ENCODE measurements around the gene ATG4A.

GRCh38 chrX:108097380-108097779 lies 5.8 kb downstream of the ATG4A start:
- TF ChIP-seq ZFX (CRISPR knock-in tag; IDR thresholded peaks at IDR 0.05), result no peak
- no peak for TF ChIP-seq CHD4 (IDR thresholded peaks at IDR 0.05; ENCODE audit: insufficient read depth, insufficient replicate concordance, low read depth, low read length, poor library complexity, severe bottlenecking)
- TF ChIP-seq POLR2A (conservative IDR thresholded peaks at IDR 0.05), result no peak
- no peak for TF ChIP-seq TEAD4 (IDR thresholded peaks at IDR 0.05; ENCODE audit: low read length)
- TF ChIP-seq TEAD4 (CRISPR knock-in tag; IDR thresholded peaks at IDR 0.05; ENCODE audit: borderline replicate concordance), result no peak
- TF ChIP-seq BHLHE40 (IDR thresholded peaks at IDR 0.05; ENCODE audit: low read length), result no peak

Data from K562 (cell line).